Right ventricle myocardium superior (tissue), 1 donor: ENCODE data around the gene FMO4. TPM values are rescaled to one million over a fixed set of nuclear protein-coding genes. Genes with fewer than 3 reads are reported as not detected.
"Not testable (repeated sequence)": the region's sequence is repeated elsewhere in the genome, so short reads cannot be mapped to it uniquely, and the experiment has no call there.

Source experiments
- ATAC-seq: fragments of 200-7000 bp; cut with Tn5 transposase; one replicate; pipeline ENCODE4 v1.9.1; 2020; ENCODE audit warnings: mild to moderate bottlenecking; ENCODE audit not compliant: poor library complexity
- DNase-seq: peaks from one replicate; pipeline ENCODE4 v3.0.0-alpha.2; 2020
- intact Hi-C: fragments of 100-400 bp; cut with DNase I; formaldehyde crosslinking; loops from one replicate; pipeline ENCODE4 v1.11.2; 2022
- total RNA-seq: library from RNA; stranded (reverse); fragmentation: NEBNext Ultra II Directional; extraction: Animal tissue kit (Norgen Biotek cat#: 25700); gene quantifications from one replicate; pipeline ENCODE4 v1.2.1, GENCODE V29; 2021
- donor health status: DM: no; HTN: yes; CAD: no; lungs with severe emphysema.

Gene FMO4
- total RNA-seq, 1 donor from 2014 or later = 3.8 TPM

DNA sequence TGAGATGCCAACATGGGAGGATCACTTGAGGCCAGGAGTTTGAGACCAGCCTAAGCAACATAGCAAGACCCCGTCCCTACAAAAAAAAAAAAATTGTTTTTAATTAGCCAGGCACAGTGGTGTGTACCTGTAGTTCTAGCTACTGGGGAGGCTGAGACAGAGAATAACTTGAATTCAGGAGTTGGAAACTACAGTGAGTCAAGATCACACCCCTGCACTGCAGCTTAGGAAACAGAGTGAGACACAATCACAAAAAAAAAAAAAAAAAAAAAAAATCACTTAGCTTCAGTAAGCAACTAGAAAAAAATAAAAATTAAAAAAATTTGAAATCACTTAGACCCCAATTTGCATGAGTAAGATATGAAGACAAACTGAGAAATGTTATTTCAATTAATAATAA is 53.5 kb downstream of the FMO4 start:
- intact Hi-C loops = no loop called here
- DNase-seq (no peak), ATAC-seq (no peak)

- DNase-seq (no peak), ATAC-seq (no peak)
- intact Hi-C loops = no loop called here
These were observed 58.6 kb downstream of the FMO4 start for GRCh38 chr1:171372418-171373084.

DNA sequence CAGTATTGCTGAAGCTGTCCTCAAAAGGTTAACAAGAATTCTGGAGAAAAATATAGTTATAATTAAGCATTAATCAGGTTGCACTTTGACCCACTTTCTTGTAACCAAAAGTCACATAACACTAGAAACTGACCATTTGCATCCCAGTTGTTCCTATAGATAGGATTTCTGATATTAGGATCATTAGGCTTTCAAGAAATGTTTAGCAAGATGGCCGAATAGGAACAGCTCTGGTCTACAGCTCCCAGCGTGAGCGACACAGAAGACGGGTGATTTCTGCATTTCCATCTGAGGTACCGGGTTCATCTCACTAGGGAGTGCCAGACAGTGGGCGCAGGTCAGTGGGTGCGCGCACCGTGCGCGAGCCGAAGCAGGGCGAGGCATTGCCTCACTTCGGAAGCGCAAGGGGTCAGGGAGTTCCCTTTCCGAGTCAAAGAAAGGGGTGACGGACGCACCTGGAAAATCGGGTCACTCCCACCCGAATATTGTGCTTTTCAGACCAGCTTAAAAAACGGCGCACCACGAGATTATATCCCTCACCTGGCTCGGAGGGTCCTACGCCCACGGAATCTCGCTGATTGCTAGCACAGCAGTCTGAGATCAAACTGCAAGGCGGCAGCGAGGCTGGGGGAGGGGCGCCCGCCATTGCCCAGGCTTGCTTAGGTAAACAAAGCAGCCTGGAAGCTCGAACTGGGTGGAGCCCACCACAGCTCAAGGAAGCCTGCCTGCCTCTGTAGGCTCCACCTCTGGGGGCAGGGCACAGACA is 59.6 kb downstream of the FMO4 start:
- DNase-seq, ATAC-seq, intact Hi-C loops: not testable (repeated sequence)

GRCh38 chr1:171379846-171380245 is 65.9 kb downstream of the FMO4 start:
- ATAC-seq (no peak), DNase-seq (no peak)
- intact Hi-C loops = no loop called here

DNA sequence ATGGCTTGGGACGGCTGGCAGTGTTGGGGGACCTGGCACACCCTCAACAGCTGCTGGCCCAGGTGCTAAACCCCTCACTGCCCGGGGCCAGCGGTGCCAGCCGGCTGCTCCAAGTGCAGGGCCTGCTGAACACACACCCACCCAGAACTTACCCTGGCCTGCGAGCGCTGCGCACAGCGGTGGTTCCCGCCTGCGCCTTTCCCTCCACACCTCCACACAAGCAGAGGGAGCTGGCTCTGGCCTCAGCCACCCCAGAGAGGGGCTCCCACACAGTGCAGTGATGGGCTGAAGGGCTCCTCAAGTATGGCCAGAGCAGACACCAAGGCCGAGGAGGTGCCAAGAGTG is 67.9 kb downstream of the FMO4 start:
- DNase-seq = no peak
- ATAC-seq = no peak
- intact Hi-C loops = no loop called here

DNA sequence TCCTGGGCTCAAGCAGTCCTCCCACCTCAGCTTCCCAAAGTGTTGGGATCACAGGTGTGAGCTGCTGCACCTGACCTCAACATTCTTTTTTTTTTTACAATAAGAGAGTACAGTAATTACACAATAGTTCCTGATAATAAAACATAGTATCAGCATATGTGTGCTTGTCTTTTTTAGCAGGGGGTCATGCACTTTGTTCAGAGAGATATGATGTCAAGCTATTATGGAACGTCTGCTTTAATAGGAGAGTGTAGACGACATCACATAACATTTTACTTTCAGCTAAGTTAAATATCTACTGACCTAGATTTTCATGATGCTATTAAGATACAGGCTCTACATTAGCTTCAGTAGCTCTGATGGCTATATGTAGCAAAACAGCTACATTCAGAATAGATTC is 70.5 kb downstream of the FMO4 start:
- ATAC-seq (no peak), DNase-seq (no peak)
- intact Hi-C loops = no loop called here

DNA sequence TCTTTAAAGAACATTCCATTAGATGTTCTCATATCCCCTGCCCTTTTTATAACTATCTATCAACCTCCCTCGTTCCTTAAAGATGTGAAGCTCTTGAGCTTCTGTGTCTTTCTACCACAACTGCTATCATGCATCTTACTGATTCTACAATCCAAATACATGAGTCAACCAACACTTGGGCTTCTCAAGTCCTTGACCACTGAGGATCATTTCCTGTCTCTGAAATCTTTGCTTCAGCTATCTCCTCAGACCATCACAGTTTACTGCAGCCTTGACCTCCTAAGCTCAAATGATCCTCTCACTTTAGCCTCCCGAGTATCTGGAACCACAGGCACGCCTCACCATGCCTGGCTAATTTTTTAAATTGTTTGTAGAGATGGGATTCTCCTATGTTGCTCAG is 75.2 kb downstream of the FMO4 start:
- DNase-seq = no peak
- ATAC-seq = no peak
- intact Hi-C loops = no loop called here

- intact Hi-C loops, DNase-seq, ATAC-seq: not testable (repeated sequence)
These were observed 76.8 kb downstream of the FMO4 start for GRCh38 chr1:171390740-171391139.

Other genes with a start within 250 kb of the FMO4 start
- gene FMO3, start 223.3 kb upstream of the FMO4 start, total RNA-seq = 1.2 TPM
- gene FMO2, start 128.9 kb upstream of the FMO4 start, total RNA-seq = 59.2 TPM
- 0.54 TPM for gene FMO1, start 65.7 kb upstream of the FMO4 start, total RNA-seq
- 40.3 TPM for gene PRRC2C, start 171.3 kb downstream of the FMO4 start, total RNA-seq